Measurements from ENCODE around the gene AP2A1. TPM values are rescaled to one million over a fixed set of nuclear protein-coding genes. Genes with fewer than 3 reads are reported as not detected.

AP2A1 gene
- total and polyA plus RNA-seq, 10 of the 15 experiments (the other 5 are each of a cell fraction or from before 2014, with no cell fraction given), result 0.68 to 78.8 (median 33.8) TPM

DNA sequence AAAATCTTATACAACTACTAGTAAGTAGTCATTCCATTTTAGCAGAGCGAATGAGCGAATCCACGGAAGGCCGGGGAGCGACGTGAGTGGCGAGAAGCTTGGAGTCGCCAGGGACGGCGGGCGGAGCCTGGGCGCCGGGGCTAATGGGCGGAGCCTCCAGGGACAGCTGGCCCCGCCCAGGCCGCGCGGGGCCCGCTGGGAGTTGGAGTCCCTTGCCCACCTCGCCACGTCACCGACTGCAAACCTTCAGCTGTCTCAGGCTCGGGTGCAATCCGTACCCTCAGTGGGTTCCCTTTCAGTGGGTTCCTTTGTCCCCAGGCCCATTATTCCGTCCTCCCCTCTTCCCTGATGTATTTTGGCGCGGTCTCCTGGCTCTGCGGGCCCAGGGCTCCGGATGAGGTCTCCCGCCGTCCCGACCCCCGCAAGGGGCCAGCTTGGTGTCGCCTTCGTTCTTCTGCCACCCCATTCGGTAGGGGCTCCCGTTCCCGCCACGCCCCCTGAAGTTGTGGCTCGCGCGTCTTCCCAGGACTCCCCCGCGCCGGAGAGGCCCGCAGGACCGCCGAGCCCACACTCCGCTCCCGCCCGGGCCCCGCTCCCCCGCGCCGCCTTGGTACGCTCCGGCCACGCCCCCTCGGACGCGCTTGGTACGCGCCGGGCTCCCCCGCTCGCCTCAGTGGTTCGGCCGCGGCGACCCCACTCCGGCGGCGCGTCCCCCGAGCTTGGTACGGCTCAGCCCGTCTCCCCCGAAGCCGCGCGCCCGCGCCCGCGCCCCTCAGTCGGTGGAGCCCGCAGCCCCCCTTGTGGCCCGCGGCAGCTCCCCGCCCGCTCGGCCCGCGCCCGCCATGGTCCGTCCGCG lies 83.9 kb downstream of the AP2A1 start, which contains the start of gene PTOV1 (continued):
- TF ChIP-seq, protein P1, sequence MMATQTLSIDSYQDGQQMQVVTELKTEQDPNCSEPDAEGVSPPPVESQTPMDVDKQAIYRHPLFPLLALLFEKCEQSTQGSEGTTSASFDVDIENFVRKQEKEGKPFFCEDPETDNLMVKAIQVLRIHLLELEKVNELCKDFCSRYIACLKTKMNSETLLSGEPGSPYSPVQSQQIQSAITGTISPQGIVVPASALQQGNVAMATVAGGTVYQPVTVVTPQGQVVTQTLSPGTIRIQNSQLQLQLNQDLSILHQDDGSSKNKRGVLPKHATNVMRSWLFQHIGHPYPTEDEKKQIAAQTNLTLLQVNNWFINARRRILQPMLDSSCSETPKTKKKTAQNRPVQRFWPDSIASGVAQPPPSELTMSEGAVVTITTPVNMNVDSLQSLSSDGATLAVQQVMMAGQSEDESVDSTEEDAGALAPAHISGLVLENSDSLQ (IDR thresholded peaks at IDR 0.05), result peak; percentile 40
- TF ChIP-seq NBN (IDR thresholded peaks at IDR 0.05), result peak; percentile 89
- no peak for TF ChIP-seq JUNB (IDR thresholded peaks at IDR 0.05)
- TF ChIP-seq NFXL1 (IDR thresholded peaks at IDR 0.05; ENCODE audit: borderline replicate concordance), result no peak
- TF ChIP-seq WRNIP1 (IDR thresholded peaks at IDR 0.05; ENCODE audit: borderline replicate concordance, low read depth, low read length), result no peak
- peak; percentile 96 for TF ChIP-seq FOXK2 (IDR thresholded peaks at IDR 0.05)
- TF ChIP-seq PBX3 (IDR thresholded peaks at IDR 0.05; ENCODE audit: insufficient replicate concordance, low read depth, low read length), result no peak
- 0 out of 2 replicates have a peak, but pooled peaks have one; percentile 45 for TF ChIP-seq ZNF687 (IDR thresholded peaks at IDR 0.05)
- TF ChIP-seq E2F8 (IDR thresholded peaks at IDR 0.05; ENCODE audit: low read depth, partially characterized antibody), result peak; percentile 66
- no peak for TF ChIP-seq SREBF2 (IDR thresholded peaks at IDR 0.05; ENCODE audit: low read length)
- peak; percentile 89 for TF ChIP-seq SP1 (IDR thresholded peaks at IDR 0.05; ENCODE audit: low read depth, low read length)
- TF ChIP-seq DPF2 (IDR thresholded peaks at IDR 0.05), result 0 out of 2 replicates have a peak, but pooled peaks have one; percentile 61
- no peak for TF ChIP-seq E4F1 (IDR thresholded peaks at IDR 0.05; ENCODE audit: borderline replicate concordance, partially characterized antibody)
- TF ChIP-seq ATF3 (IDR thresholded peaks at IDR 0.05; ENCODE audit: borderline replicate concordance, extremely low read depth, low read depth, low read length), result no peak
- peak; percentile 73 for TF ChIP-seq POLR2AphosphoS5 (IDR thresholded peaks at IDR 0.05; ENCODE audit: low read length)

Measured in GM12878 (cell line).